H1 (cell line): ENCODE measurements around the gene LUM. TPM values are rescaled to one million over a fixed set of nuclear protein-coding genes. Genes with fewer than 3 reads are reported as not detected.

ENCODE experiments used
- CTCF ChIA-PET: fragments of 300-600 bp; sonication (Branson Sonifier 250); formaldehyde crosslinking; loops from one replicate; lab custom pipeline; 2021; ENCODE audit not compliant: partially characterized antibody; lab: Charles Lee
- POLR2A ChIA-PET: fragments of 300-600 bp; sonication (Branson Sonifier 250); formaldehyde crosslinking; loops from one replicate; lab custom pipeline; 2021; ENCODE audit warnings: inconsistent platforms; ENCODE audit not compliant: partially characterized antibody; lab: Charles Lee
- DNase-seq, 2 experiments: peaks; one replicate each; pipeline versions ENCODE4 v3.0.0 to v3.0.0-alpha.2; 2010 to 2022; ENCODE audit warnings: low spot score in 2 of 2, low read depth in 1 of 2, mixed read lengths in 1 of 2
- FAIRE-seq: peaks from 2 replicates; lab custom pipeline; 2011; peaks lifted over from hg19 to GRCh38; lab: Jason Lieb, UNC
- H2AFZ ChIP-seq: 2 replicates; pipeline ENCODE4 v1.8.1; 2012; ENCODE audit warnings: low read length, inconsistent platforms
- H2AK5ac ChIP-seq: 2 replicates; pipeline ENCODE4 v1.6.1; 2013; ENCODE audit warnings: low read depth, low read length
- H2BK120ac ChIP-seq: replicated peaks from 2 replicates; pipeline ENCODE3; 2013; ENCODE audit warnings: low read depth, low read length, inconsistent platforms
- H2BK12ac ChIP-seq: 2 replicates; pipeline ENCODE4 v1.6.1; 2013; ENCODE audit warnings: low read depth, low read length
- H2BK15ac ChIP-seq: 2 replicates; pipeline ENCODE4 v1.6.1; 2013; ENCODE audit warnings: low read length
- H2BK20ac ChIP-seq: 2 replicates; pipeline ENCODE4 v1.6.1; 2013; ENCODE audit warnings: low read length
- H2BK5ac ChIP-seq: 2 replicates; pipeline ENCODE4 v1.6.1; 2013; ENCODE audit warnings: low read depth, low read length
- H3K14ac ChIP-seq: 2 replicates; pipeline ENCODE4 v1.6.1; 2013; ENCODE audit warnings: inconsistent platforms; ENCODE audit not compliant: insufficient read length
- H3K18ac ChIP-seq: 2 replicates; pipeline ENCODE4 v1.6.1; 2013; ENCODE audit warnings: low read length; ENCODE audit errors: extremely low read depth
- H3K23ac ChIP-seq: 2 replicates; pipeline ENCODE4 v1.6.1; 2013; ENCODE audit warnings: inconsistent platforms; ENCODE audit not compliant: insufficient read length
- H3K23me2 ChIP-seq: 2 replicates; pipeline ENCODE4 v1.6.1; 2013; ENCODE audit warnings: low read depth, low read length
- H3K27ac ChIP-seq: 2 replicates; pipeline ENCODE4 v1.6.1; 2011; ENCODE audit warnings: low read depth, low read length, inconsistent platforms
- H3K27me3 ChIP-seq, 4 experiments: replicated peaks in 1 of 4; 1 replicate in 1 of 4; 2 replicates in 3 of 4; pipeline versions ENCODE4 v1.6.1 to v1.8.1; 2011 to 2013; ENCODE audit warnings: low read length in 3 of 4, mild to moderate bottlenecking in 3 of 4, inconsistent platforms in 2 of 4, mixed read lengths in 2 of 4, moderate library complexity in 1 of 4; ENCODE audit not compliant: control insufficient read depth in 3 of 4, insufficient read depth in 3 of 4; ENCODE audit errors: extremely low read depth in 1 of 4
- H3K36me3 ChIP-seq, 4 experiments: 2 replicates each; pipeline versions ENCODE4 v1.6.1 to v1.8.1; 2011 to 2013; ENCODE audit warnings: mild to moderate bottlenecking in 4 of 4, low read length in 3 of 4, moderate library complexity in 2 of 4, control low read depth in 1 of 4, inconsistent platforms in 1 of 4; ENCODE audit not compliant: insufficient read depth in 4 of 4, control insufficient read depth in 2 of 4
- H3K4ac ChIP-seq: replicated peaks from 2 replicates; pipeline ENCODE3; 2013; ENCODE audit warnings: low read length, low read depth, mixed read lengths, inconsistent platforms; ENCODE audit not compliant: insufficient read length
- H3K4me1 ChIP-seq, 4 experiments: replicated peaks in 1 of 4; 1 replicate in 1 of 4; 2 replicates in 3 of 4; pipeline versions ENCODE4 v1.6.1 to v1.8.1; 2011 to 2013; ENCODE audit warnings: low read length in 3 of 4, inconsistent platforms in 2 of 4, mixed read lengths in 1 of 4; ENCODE audit not compliant: insufficient read depth in 4 of 4, control insufficient read depth in 3 of 4
- H3K4me2 ChIP-seq, 2 experiments: 2 replicates each; pipeline versions ENCODE4 v1.6.1 to v1.8.1; 2011 to 2013; ENCODE audit warnings: low read depth in 2 of 2, low read length in 2 of 2, control low read depth in 1 of 2, inconsistent platforms in 1 of 2, mild to moderate bottlenecking in 1 of 2; ENCODE audit not compliant: insufficient read depth in 1 of 2
- H3K4me3 ChIP-seq, 4 experiments: fragments of 200-600, 300-600 bp in 1 of 4; sonication (generic), shearing (Covaris generic), sonication (Bioruptor Twin) in 1 of 4; 2 replicates each; pipeline versions ENCODE4 v1.5.1 to v1.8.1; 2011 to 2016; ENCODE audit warnings: low read length in 4 of 4, low read depth in 3 of 4, control low read depth in 2 of 4, inconsistent platforms in 2 of 4, mild to moderate bottlenecking in 2 of 4, mixed read lengths in 1 of 4, moderate library complexity in 1 of 4; ENCODE audit not compliant: insufficient read depth in 2 of 4; ENCODE audit errors: extremely low read depth in 1 of 4
- H3K56ac ChIP-seq: replicated peaks from 2 replicates; pipeline ENCODE3; 2013; ENCODE audit warnings: low read depth, mild to moderate bottlenecking, mixed read lengths, low read length, inconsistent platforms; ENCODE audit not compliant: insufficient read length
- H3K79me1 ChIP-seq: 2 replicates; pipeline ENCODE4 v1.6.1; 2013; ENCODE audit warnings: low read depth, low read length, control low read depth
- H3K79me2 ChIP-seq, 2 experiments: 2 replicates each; pipeline versions ENCODE4 v1.6.1 to v1.8.1; 2012 to 2013; ENCODE audit warnings: low read length in 2 of 2, mild to moderate bottlenecking in 2 of 2, inconsistent platforms in 1 of 2; ENCODE audit not compliant: insufficient read depth in 2 of 2, control insufficient read depth in 1 of 2
- H3K9ac ChIP-seq, 4 experiments: replicated peaks in 1 of 4; 1 replicate in 1 of 4; 2 replicates in 3 of 4; pipeline versions ENCODE4 v1.6.1 to v1.8.1; 2011 to 2013; ENCODE audit warnings: low read depth in 3 of 4, low read length in 3 of 4, control low read depth in 2 of 4, mild to moderate bottlenecking in 2 of 4, moderate library complexity in 2 of 4, inconsistent platforms in 1 of 4; ENCODE audit errors: extremely low read depth in 1 of 4
- H3K9me3 ChIP-seq, 2 experiments: 2 replicates each; pipeline versions ENCODE4 v1.6.1 to v1.8.1; 2012 to 2013; ENCODE audit warnings: mild to moderate bottlenecking in 2 of 2, moderate library complexity in 2 of 2, control low read depth in 1 of 2, inconsistent platforms in 1 of 2, low read depth in 1 of 2, low read length in 1 of 2, mixed read lengths in 1 of 2; ENCODE audit not compliant: insufficient read depth in 2 of 2
- H4K20me1 ChIP-seq, 2 experiments: replicated peaks in 1 of 2; 2 replicates each; pipeline versions ENCODE3 to v1.8.1; 2011 to 2013; ENCODE audit warnings: inconsistent platforms in 2 of 2, low read length in 2 of 2, mild to moderate bottlenecking in 1 of 2; ENCODE audit not compliant: insufficient read depth in 2 of 2, control insufficient read depth in 1 of 2
- H4K5ac ChIP-seq: 2 replicates; pipeline ENCODE4 v1.6.1; 2013; ENCODE audit warnings: low read length, low read depth, mixed read lengths, inconsistent platforms; ENCODE audit not compliant: insufficient read length
- H4K8ac ChIP-seq: 2 replicates; pipeline ENCODE4 v1.8.0; 2013; ENCODE audit warnings: mild to moderate bottlenecking, moderate library complexity, low read length, inconsistent platforms; ENCODE audit not compliant: insufficient read depth; ENCODE audit errors: extremely low read depth
- H4K91ac ChIP-seq: replicated peaks from 2 replicates; pipeline ENCODE3; 2013; ENCODE audit warnings: low read length, mixed read lengths, inconsistent platforms; ENCODE audit not compliant: insufficient read length
- BRCA1 ChIP-seq: IDR thresholded peaks from 2 replicates; pipeline ENCODE4 v1.6.1; 2012; ENCODE audit warnings: low read depth, low read length, improper control_type of control experiment
- CBX8 ChIP-seq: fragments of 300-800, 300-1000 bp; sonication (generic); IDR thresholded peaks from 2 replicates; pipeline ENCODE4 v1.7.1; 2016; ENCODE audit warnings: low read depth, low read length, borderline replicate concordance
- CEBPB ChIP-seq: IDR thresholded peaks from 2 replicates; pipeline ENCODE4 v1.6.1; 2012; ENCODE audit warnings: low read depth, low read length
- CHD2 ChIP-seq: IDR thresholded peaks from 2 replicates; pipeline ENCODE4 v1.6.1; 2012; ENCODE audit warnings: low read length, improper control_type of control experiment
- GABPA ChIP-seq: IDR thresholded peaks from 2 replicates; pipeline ENCODE4 v1.6.1; 2011; ENCODE audit warnings: mild to moderate bottlenecking, low read length, moderate library complexity, borderline replicate concordance; ENCODE audit not compliant: insufficient read depth
- HDAC2 ChIP-seq, 2 experiments: fragments of 300-600 bp in 1 of 2; sonication (generic) in 1 of 2; IDR thresholded peaks; 2 replicates each; pipeline ENCODE4 v1.6.1; 2011 to 2012; ENCODE audit warnings: low read depth in 2 of 2, low read length in 2 of 2, mild to moderate bottlenecking in 2 of 2, moderate library complexity in 2 of 2, borderline replicate concordance in 1 of 2, inconsistent platforms in 1 of 2
- HDAC6 ChIP-seq: IDR thresholded peaks from one replicate; pipeline ENCODE4 v1.7.1; 2012; ENCODE audit warnings: low read depth, mild to moderate bottlenecking, inconsistent platforms, low read length, moderate library complexity
- KDM4A ChIP-seq: IDR thresholded peaks from one replicate; pipeline ENCODE4 v1.7.1; 2012; ENCODE audit warnings: low read depth, mild to moderate bottlenecking, moderate library complexity, low read length, inconsistent platforms; ENCODE audit not compliant: severe bottlenecking
- POLR2A ChIP-seq, 2 experiments: IDR thresholded peaks; 1 replicate in 1 of 2; 2 replicates in 1 of 2; pipeline ENCODE4 v1.6.1; 2011; ENCODE audit warnings: low read depth in 2 of 2, low read length in 2 of 2, mild to moderate bottlenecking in 2 of 2; ENCODE audit errors: control extremely low read depth in 1 of 2
- YY1 ChIP-seq: IDR thresholded peaks from 2 replicates; pipeline ENCODE4 v1.6.1; 2011; ENCODE audit warnings: low read depth, mild to moderate bottlenecking, low read length
- WGBS, 2 experiments: shearing (Covaris generic) in 1 of 2; methylation state at CpG; one replicate each; pipeline versions ENCODE4 v1.1.6 to v1.1.7; 2013 to 2015; ENCODE audit warnings: low lambda C conversion rate in 2 of 2, mixed read lengths in 2 of 2, inconsistent platforms in 1 of 2, low coverage in 1 of 2, missing lambda C conversion rate in 1 of 2; ENCODE audit not compliant: insufficient replicate concordance in 2 of 2, insufficient coverage in 1 of 2, insufficient read length in 1 of 2; ENCODE audit errors: extremely low coverage in 1 of 2, missing lambda C conversion rate in 1 of 2; 5-methylcytosine and 5-hydroxymethylcytosine counted together
- polyA plus RNA-seq, 7 experiments: library from polyadenylated mRNA; depleted of rRNA in 3 of 7; stranded (reverse) in 5 of 7; unstranded in 2 of 7; fragments of >200 nt in 5 of 7; fragments of 200-250 nt in 2 of 7; gene quantifications; 1 replicate in 5 of 7; 2 replicates in 1 of 7; 4 replicates in 1 of 7; pipeline versions ENCODE4 v1.2.1 to v1.2.3, GENCODE V29; 2011 to 2013; ENCODE audit warnings: missing spikeins in 2 of 7, mixed read lengths in 2 of 7
- total RNA-seq: library from RNA; stranded (reverse); fragmentation: NEBNext Ultra II Directional; extraction: Animal tissue kit (Norgen Biotek cat#: 25700); gene quantifications from 2 replicates; pipeline ENCODE4 v1.2.1, GENCODE V29; 2021

Gene LUM
- total and polyA plus RNA-seq, 2 of the 8 experiments (the other 6 are each of a cell fraction or from before 2014, with no cell fraction given) = not detected

GRCh38 chr12:91127751-91128150 lies 16.5 kb upstream of the LUM start:
- H2BK5ac ChIP-seq = no peak overlapping the region
- no peaks in the 10 kb centered on the region for H3K79me2 ChIP-seq
- H3K4me3 ChIP-seq = no peak overlapping the region
- no peak overlapping the region for H3K4me2 ChIP-seq
- H4K5ac ChIP-seq = no peak overlapping the region
- H3K36me3 ChIP-seq = no peaks in the 10 kb centered on the region
- no peak overlapping the region for H2BK15ac ChIP-seq
- H3K79me1 ChIP-seq = no peaks in the 10 kb centered on the region
- H4K20me1 ChIP-seq = no peaks in the 10 kb centered on the region
- DNase-seq (no peak), FAIRE-seq (no peak)
- no peaks in the 10 kb centered on the region for H3K9me3 ChIP-seq
- H3K4me1 ChIP-seq = no peaks in the 10 kb centered on the region
- H3K27ac ChIP-seq = no peak overlapping the region
- no peak overlapping the region for H2BK20ac ChIP-seq
- whole genome bisulfite sequencing, 2 experiments = 94% methylated on average over 3 of the region's 3 CpGs; no CpG with 5 or more reads in 1 of the 2 experiments
- TF ChIP-seq CBX8 = no peak
- no peak for TF ChIP-seq BRCA1
- no peak for TF ChIP-seq HDAC6
- TF ChIP-seq CEBPB = no peak
- TF ChIP-seq KDM4A = no peak
- TF ChIP-seq HDAC2 (IDR thresholded peaks at IDR 0.05; ENCODE audit: borderline replicate concordance in 1 of 2, low read depth in 2 of 2, low read length in 2 of 2) = no peak
- no peak for TF ChIP-seq CHD2
- no peak for TF ChIP-seq GABPA
- TF ChIP-seq POLR2A (IDR thresholded peaks at IDR 0.05; ENCODE audit: control extremely low read depth in 1 of 2, low read depth in 2 of 2, low read length in 2 of 2) = no peak
- TF ChIP-seq YY1 = no peak
- no peaks in the 10 kb centered on the region for H3K27me3 ChIP-seq
- H4K91ac ChIP-seq = no peak overlapping the region
- H3K4ac ChIP-seq = no peak overlapping the region
- no peak overlapping the region for H3K56ac ChIP-seq
- ChIA-PET CTCF (no interaction called here), POLR2A (no interaction called here)
- no peak overlapping the region for H3K18ac ChIP-seq
- H2AFZ ChIP-seq = no peak overlapping the region
- no peaks in the 10 kb centered on the region for H3K23me2 ChIP-seq
- no peak overlapping the region for H2BK12ac ChIP-seq
- H2AK5ac ChIP-seq = no peak overlapping the region
- H3K9ac ChIP-seq = no peak overlapping the region
- H2BK120ac ChIP-seq = no peak overlapping the region
- no peak overlapping the region for H4K8ac ChIP-seq
- no peak overlapping the region for H3K23ac ChIP-seq
- H3K14ac ChIP-seq = no peak overlapping the region
